Measurements from ENCODE around the gene SAT1. TPM values are rescaled to one million over a fixed set of nuclear protein-coding genes. Genes with fewer than 3 reads are reported as not detected.

SAT1 gene
- total RNA-seq, 1 donor from 2014 or later = 26.1 TPM

GRCh38 chrX:23787745-23788118 is 4.8 kb downstream of the SAT1 start:
- Histone ChIP-seq H3K27me3 (ENCODE audit: control insufficient read depth in 3 of 3, insufficient read depth in 3 of 3, low read length in 3 of 3) (no peaks in the 10 kb centered on the region), H3K9ac (ENCODE audit: low read depth in 1 of 3, low read length in 3 of 3) (no peak overlapping the region), H3K9me3 (ENCODE audit: control insufficient read depth in 3 of 3, low read length in 3 of 3) (no peaks in the 10 kb centered on the region), H3K4me3 (ENCODE audit: low read length in 3 of 3) (no peak overlapping the region), H3K4me1 (ENCODE audit: control insufficient read depth in 3 of 3, insufficient read depth in 3 of 3, low read length in 3 of 3) (peaks cover 9 to 16% (median 16%) of the 10 kb centered on the region in 3 donors), H3K36me3 (ENCODE audit: control insufficient read depth in 3 of 3, insufficient read depth in 3 of 3, low read length in 3 of 3) (peaks cover 0 to 6% (median 6%) of the 10 kb centered on the region in 3 donors), H3K27ac (ENCODE audit: low read depth, low read length) (no peak overlapping the region)

DNA sequence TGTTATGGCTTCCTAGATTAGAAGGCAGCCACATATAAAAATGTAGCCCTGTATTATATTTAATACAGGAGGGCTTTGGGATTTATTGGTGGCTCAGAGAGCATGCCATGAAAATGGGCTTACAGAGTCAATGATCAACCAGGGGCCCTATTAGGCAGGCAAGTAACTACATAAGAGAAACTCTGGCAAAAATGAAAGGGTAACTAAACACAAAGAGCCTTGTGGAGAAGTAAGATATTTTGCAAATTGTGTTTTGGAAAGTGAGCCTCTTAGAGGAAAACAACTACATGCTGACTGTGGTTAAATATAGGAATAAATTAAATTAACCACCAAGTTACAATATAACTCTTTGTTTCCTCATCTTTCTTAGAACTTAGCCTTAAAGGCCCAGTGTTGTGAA is 5.5 kb downstream of the SAT1 start:
- Histone ChIP-seq H3K27ac (ENCODE audit: low read depth, low read length) (no peak overlapping the region), H3K27me3 (ENCODE audit: control insufficient read depth in 3 of 3, insufficient read depth in 3 of 3, low read length in 3 of 3) (no peaks in the 10 kb centered on the region), H3K36me3 (ENCODE audit: control insufficient read depth in 3 of 3, insufficient read depth in 3 of 3, low read length in 3 of 3) (peaks cover 0 to 6% (median 6%) of the 10 kb centered on the region in 3 donors), H3K4me3 (ENCODE audit: low read length in 3 of 3) (no peak overlapping the region), H3K4me1 (ENCODE audit: control insufficient read depth in 3 of 3, insufficient read depth in 3 of 3, low read length in 3 of 3) (peaks cover 9 to 16% (median 16%) of the 10 kb centered on the region in 3 donors), H3K9me3 (ENCODE audit: control insufficient read depth in 3 of 3, low read length in 3 of 3) (no peaks in the 10 kb centered on the region), H3K9ac (ENCODE audit: low read depth in 1 of 3, low read length in 3 of 3) (no peak overlapping the region)

- H3K4me3 ChIP-seq (ENCODE audit: low read length in 3 of 3) = no peak overlapping the region
- no peak overlapping the region for H3K27ac ChIP-seq (ENCODE audit: low read depth, low read length)
- no peaks in the 10 kb centered on the region for H3K27me3 ChIP-seq (ENCODE audit: control insufficient read depth in 3 of 3, insufficient read depth in 3 of 3, low read length in 3 of 3)
- H3K36me3 ChIP-seq (ENCODE audit: control insufficient read depth in 3 of 3, insufficient read depth in 3 of 3, low read length in 3 of 3) = peaks cover 0 to 6% (median 6%) of the 10 kb centered on the region in 3 donors
- H3K9ac ChIP-seq (ENCODE audit: low read depth in 1 of 3, low read length in 3 of 3) = no peak overlapping the region
- peaks cover 9 to 16% (median 16%) of the 10 kb centered on the region in 3 donors for H3K4me1 ChIP-seq (ENCODE audit: control insufficient read depth in 3 of 3, insufficient read depth in 3 of 3, low read length in 3 of 3)
- H3K9me3 ChIP-seq (ENCODE audit: control insufficient read depth in 3 of 3, low read length in 3 of 3) = no peaks in the 10 kb centered on the region
These were observed 6.0 kb downstream of the SAT1 start for GRCh38 chrX:23788946-23789345.

DNA sequence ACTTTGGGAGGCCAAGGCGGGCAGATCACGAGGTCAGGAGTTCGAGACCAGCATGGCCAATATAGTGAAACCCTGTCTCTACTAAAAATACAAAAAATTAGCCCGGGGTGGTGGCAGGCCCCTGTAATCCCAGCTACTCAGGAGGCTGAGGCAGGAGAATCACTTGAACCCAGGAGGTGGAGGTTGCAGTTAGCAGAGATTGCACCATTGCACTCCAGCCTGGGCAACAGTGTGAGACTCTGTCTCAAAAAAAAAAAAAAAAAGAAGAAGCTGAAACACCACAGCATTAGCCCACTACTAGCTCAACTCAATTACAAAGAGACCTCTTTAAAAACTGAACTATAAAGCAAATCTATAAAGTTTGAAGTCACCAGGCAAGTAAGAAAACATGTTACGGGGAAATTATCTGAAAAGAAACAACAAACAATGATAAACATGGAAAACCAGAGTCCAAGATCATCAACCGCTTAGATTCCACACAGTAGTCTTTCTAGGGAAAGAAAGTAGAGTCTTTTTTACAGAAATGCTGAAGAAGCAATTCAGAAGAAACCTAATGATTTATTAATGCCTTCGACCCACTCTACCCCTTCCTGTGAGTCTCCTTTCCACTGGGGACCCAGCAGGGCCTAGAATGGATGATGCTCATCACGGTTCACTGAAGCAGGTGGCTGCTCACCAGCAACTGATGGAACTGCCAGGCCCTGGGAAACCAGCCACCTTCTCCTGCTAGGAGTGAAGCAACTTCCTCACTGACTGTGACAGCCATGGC is 6.6 kb downstream of the SAT1 start:
- peaks cover 0 to 6% (median 5%) of the 10 kb centered on the region in 3 donors for H3K36me3 ChIP-seq (ENCODE audit: control insufficient read depth in 3 of 3, insufficient read depth in 3 of 3, low read length in 3 of 3)
- no peak overlapping the region for H3K27ac ChIP-seq (ENCODE audit: low read depth, low read length)
- peaks cover 7 to 13% (median 12%) of the 10 kb centered on the region in 3 donors for H3K4me1 ChIP-seq (ENCODE audit: control insufficient read depth in 3 of 3, insufficient read depth in 3 of 3, low read length in 3 of 3)
- H3K9ac ChIP-seq (ENCODE audit: low read depth in 1 of 3, low read length in 3 of 3) = no peak overlapping the region
- no peak overlapping the region for H3K4me3 ChIP-seq (ENCODE audit: low read length in 3 of 3)
- H3K9me3 ChIP-seq (ENCODE audit: control insufficient read depth in 3 of 3, low read length in 3 of 3) = no peaks in the 10 kb centered on the region
- H3K27me3 ChIP-seq (ENCODE audit: control insufficient read depth in 3 of 3, insufficient read depth in 3 of 3, low read length in 3 of 3) = no peaks in the 10 kb centered on the region

DNA sequence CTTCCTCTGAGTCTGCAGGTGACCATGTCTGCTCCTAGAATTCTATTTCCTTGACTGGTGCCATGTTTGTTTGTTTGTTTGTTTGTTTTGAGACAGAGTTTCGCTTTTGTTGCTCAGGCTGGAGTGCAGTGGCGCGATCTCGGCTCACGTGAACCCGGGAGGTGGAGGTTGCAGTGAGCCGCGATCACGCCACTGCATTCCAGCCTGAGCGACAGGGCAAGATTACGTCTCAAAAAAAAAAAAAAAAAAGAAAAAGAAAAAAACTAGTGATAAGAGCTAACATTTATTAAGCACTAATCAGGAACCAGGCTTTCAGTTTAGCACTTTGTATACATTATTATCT is 7.2 kb downstream of the SAT1 start:
- Histone ChIP-seq H3K9me3 (ENCODE audit: control insufficient read depth in 3 of 3, low read length in 3 of 3) (no peaks in the 10 kb centered on the region), H3K9ac (ENCODE audit: low read depth in 1 of 3, low read length in 3 of 3) (no peak overlapping the region), H3K27me3 (ENCODE audit: control insufficient read depth in 3 of 3, insufficient read depth in 3 of 3, low read length in 3 of 3) (no peaks in the 10 kb centered on the region), H3K4me1 (ENCODE audit: control insufficient read depth in 3 of 3, insufficient read depth in 3 of 3, low read length in 3 of 3) (peaks cover 2 to 8% (median 6%) of the 10 kb centered on the region in 3 donors), H3K4me3 (ENCODE audit: low read length in 3 of 3) (no peak overlapping the region), H3K27ac (ENCODE audit: low read depth, low read length) (no peak overlapping the region), H3K36me3 (ENCODE audit: control insufficient read depth in 3 of 3, insufficient read depth in 3 of 3, low read length in 3 of 3) (peaks cover 0 to 6% (median 0%) of the 10 kb centered on the region in 3 donors)

DNA sequence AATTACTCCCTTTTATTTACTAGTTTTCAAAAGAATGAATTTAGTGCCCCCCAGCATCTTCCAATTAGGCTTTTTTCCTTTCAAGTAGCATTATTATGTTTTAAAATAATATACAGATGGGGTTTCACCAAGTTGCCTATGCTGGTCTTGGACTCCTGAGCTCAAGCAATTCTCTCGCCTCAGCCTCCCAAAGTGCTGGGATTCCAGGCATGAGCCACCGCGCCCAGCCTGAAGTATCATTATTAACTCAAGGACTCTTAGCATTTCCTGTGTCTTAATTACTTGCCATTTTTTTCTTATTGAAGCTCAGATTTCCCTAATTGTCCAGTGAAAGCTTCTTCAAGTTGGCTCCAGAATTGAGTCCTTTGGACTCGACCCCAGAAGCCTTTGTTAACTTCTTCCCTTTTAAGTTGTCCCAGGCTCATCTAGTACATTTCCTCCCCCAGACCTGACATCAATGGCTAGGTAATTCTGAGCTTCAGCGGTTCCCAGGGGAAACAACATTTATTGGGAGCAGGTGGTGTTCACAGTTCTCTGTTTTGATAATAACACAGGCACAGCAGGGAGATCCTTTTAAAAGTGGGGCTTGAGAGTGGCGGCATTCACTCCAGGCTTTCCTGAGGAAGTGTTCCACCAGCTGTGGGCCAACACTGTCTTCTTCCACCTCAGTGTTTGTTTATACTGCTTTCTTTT is 10.0 kb downstream of the SAT1 start:
- no peaks in the 10 kb centered on the region for H3K36me3 ChIP-seq (ENCODE audit: control insufficient read depth in 3 of 3, insufficient read depth in 3 of 3, low read length in 3 of 3)
- no peaks in the 10 kb centered on the region for H3K4me1 ChIP-seq (ENCODE audit: control insufficient read depth in 3 of 3, insufficient read depth in 3 of 3, low read length in 3 of 3)
- no peaks in the 10 kb centered on the region for H3K27me3 ChIP-seq (ENCODE audit: control insufficient read depth in 3 of 3, insufficient read depth in 3 of 3, low read length in 3 of 3)
- no peak overlapping the region for H3K4me3 ChIP-seq (ENCODE audit: low read length in 3 of 3)
- no peak overlapping the region for H3K9ac ChIP-seq (ENCODE audit: low read depth in 1 of 3, low read length in 3 of 3)
- H3K9me3 ChIP-seq (ENCODE audit: control insufficient read depth in 3 of 3, low read length in 3 of 3) = no peaks in the 10 kb centered on the region
- H3K27ac ChIP-seq (ENCODE audit: low read depth, low read length) = no peak overlapping the region

DNA sequence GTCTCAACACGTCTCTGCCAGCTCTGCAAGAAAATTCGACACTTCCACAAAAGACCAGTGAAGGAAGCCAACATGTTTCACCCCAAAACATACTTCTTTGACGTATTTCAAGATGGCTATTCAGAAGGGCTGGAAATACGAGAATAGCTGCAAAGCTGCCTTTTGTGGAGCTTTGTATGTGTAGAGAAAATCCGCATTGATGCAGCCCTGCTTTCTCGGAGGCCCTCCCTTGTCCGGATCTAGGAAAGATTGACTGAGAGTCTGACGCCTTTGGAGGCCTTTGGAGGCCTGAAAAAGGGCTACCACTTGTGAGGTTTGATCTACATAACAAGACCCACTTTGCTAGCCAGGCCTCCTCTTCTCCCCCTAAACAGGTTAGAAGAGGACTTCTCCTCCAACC is 12.2 kb downstream of the SAT1 start:
- no peaks in the 10 kb centered on the region for H3K4me1 ChIP-seq (ENCODE audit: control insufficient read depth in 3 of 3, insufficient read depth in 3 of 3, low read length in 3 of 3)

DNA sequence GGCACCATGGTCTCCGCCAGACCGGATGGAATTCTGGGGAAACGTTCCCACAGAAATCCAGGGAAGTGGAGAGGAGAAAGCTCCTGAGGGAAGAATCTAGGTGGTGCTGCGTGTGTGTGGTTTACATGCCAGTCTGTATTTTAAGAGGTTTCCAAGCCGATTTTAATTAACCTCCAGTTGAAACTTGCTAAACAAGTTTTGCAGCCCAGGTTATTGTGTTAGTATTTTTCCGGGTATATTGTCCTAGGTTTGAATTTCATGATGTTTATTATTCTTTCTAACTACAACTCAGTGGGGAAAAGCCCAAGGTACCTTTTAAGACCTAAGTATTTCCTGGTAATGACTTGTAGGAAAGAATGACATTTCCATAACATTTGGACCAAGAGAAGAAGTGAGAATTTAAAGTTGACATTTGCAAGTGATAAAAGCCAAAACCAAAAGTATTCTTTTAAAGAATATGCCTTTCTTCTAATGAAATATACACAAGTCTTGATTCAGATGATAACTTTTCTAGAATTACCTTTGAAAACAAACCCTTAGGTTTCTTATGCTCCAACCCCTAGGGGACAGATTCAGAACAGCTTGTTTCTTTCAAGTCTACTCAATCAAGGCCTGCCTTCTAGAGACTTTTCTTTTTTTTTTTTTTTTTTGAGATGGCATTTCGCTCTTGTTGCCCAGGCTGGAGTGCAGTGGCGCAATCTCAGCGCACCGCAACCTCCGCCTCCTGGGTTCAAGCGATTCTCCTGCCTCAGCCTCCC is 14.6 kb downstream of the SAT1 start:
- H3K27ac ChIP-seq (ENCODE audit: low read depth, low read length) = no peak overlapping the region

More for the DNA sequence above, 12.2 kb downstream of the SAT1 start:
- H3K9me3 ChIP-seq (ENCODE audit: control insufficient read depth in 3 of 3, low read length in 3 of 3) = no peaks in the 10 kb centered on the region
- H3K36me3 ChIP-seq (ENCODE audit: control insufficient read depth in 3 of 3, insufficient read depth in 3 of 3, low read length in 3 of 3) = no peaks in the 10 kb centered on the region
- no peaks in the 10 kb centered on the region for H3K27me3 ChIP-seq (ENCODE audit: control insufficient read depth in 3 of 3, insufficient read depth in 3 of 3, low read length in 3 of 3)
- H3K4me3 ChIP-seq (ENCODE audit: low read length in 3 of 3) = no peak overlapping the region
- H3K27ac ChIP-seq (ENCODE audit: low read depth, low read length) = no peak overlapping the region
- no peak overlapping the region for H3K9ac ChIP-seq (ENCODE audit: low read depth in 1 of 3, low read length in 3 of 3)

DNA sequence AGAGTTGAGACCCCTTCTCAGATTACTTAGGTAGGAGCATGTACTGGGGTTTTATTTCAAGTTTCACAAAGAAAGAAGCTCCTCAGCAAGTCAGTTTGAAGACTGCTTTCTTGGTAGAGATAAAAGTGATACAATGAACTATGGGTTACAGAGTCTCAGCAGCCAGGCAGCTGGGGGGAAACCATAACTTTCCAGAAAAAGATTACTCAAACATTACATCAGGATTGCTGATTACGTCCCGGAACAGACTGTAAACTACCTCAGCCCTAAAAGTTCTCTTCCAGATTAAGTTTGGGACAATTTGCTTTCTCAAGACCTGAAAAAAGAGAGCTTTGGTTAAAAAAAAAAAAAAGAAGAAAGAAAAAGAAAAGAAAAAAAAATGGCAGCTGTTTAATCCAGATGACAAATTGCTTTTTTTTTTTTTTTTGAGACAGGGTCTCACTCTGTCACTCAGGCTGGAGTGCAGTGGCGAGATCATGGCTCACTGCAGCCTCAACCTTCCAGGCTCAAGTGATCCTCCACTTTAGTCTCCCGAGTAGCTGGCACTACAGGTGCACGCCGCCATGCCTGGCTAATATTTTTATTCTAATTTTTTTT is 16.6 kb downstream of the SAT1 start:
- no peak overlapping the region for H3K27ac ChIP-seq (ENCODE audit: low read depth, low read length)

More for the DNA sequence above, 14.6 kb downstream of the SAT1 start:
- no peaks in the 10 kb centered on the region for H3K36me3 ChIP-seq (ENCODE audit: control insufficient read depth in 3 of 3, insufficient read depth in 3 of 3, low read length in 3 of 3)
- no peaks in the 10 kb centered on the region for H3K9me3 ChIP-seq (ENCODE audit: control insufficient read depth in 3 of 3, low read length in 3 of 3)
- no peak overlapping the region for H3K9ac ChIP-seq (ENCODE audit: low read depth in 1 of 3, low read length in 3 of 3)
- H3K4me1 ChIP-seq (ENCODE audit: control insufficient read depth in 3 of 3, insufficient read depth in 3 of 3, low read length in 3 of 3) = no peaks in the 10 kb centered on the region
- H3K27me3 ChIP-seq (ENCODE audit: control insufficient read depth in 3 of 3, insufficient read depth in 3 of 3, low read length in 3 of 3) = no peaks in the 10 kb centered on the region
- H3K4me3 ChIP-seq (ENCODE audit: low read length in 3 of 3) = no peak overlapping the region

More for the DNA sequence above, 16.6 kb downstream of the SAT1 start:
- Histone ChIP-seq H3K9ac (ENCODE audit: low read depth in 1 of 3, low read length in 3 of 3) (no peak overlapping the region), H3K4me1 (ENCODE audit: control insufficient read depth in 3 of 3, insufficient read depth in 3 of 3, low read length in 3 of 3) (peaks cover 0 to 8% (median 6%) of the 10 kb centered on the region in 3 donors), H3K36me3 (ENCODE audit: control insufficient read depth in 3 of 3, insufficient read depth in 3 of 3, low read length in 3 of 3) (no peaks in the 10 kb centered on the region), H3K4me3 (ENCODE audit: low read length in 3 of 3) (no peak overlapping the region), H3K9me3 (ENCODE audit: control insufficient read depth in 3 of 3, low read length in 3 of 3) (no peaks in the 10 kb centered on the region), H3K27me3 (ENCODE audit: control insufficient read depth in 3 of 3, insufficient read depth in 3 of 3, low read length in 3 of 3) (no peaks in the 10 kb centered on the region)
